Caco-2 (cell line): Measurements from ENCODE around the gene UPP2. TPM values are rescaled to one million over a fixed set of nuclear protein-coding genes. Genes with fewer than 3 reads are reported as not detected.

Experiments used
- BruUV-seq: library from RNA; stranded (reverse); fragments of 400-500 nt; replicated peaks from 2 replicates; lab custom pipeline; 2021; lab: Mats Ljungman, UMichigan
- CTCF ChIA-PET: fragments of 300-600 bp; sonication (Branson Sonifier 250); formaldehyde crosslinking; loops from one replicate; lab custom pipeline; 2022; ENCODE audit warnings: antibody characterized with exemption; lab: Charles Lee
- POLR2A ChIA-PET: fragments of 300-600 bp; sonication (Branson Sonifier 250); formaldehyde crosslinking; loops from one replicate; lab custom pipeline; 2022; ENCODE audit warnings: antibody characterized with exemption; lab: Charles Lee
- DNase-seq, 2 experiments: peaks; one replicate each; pipeline versions ENCODE4 v3.0.0 to v3.0.0-alpha.2; 2020 to 2022
- H3K27me3 ChIP-seq: replicated peaks from 2 replicates; pipeline ENCODE4 v1.6.0; 2011; ENCODE audit warnings: low read length; ENCODE audit not compliant: control insufficient read depth, insufficient read depth
- H3K36me3 ChIP-seq: 2 replicates; pipeline ENCODE4 v1.5.1; 2011; ENCODE audit warnings: low read length; ENCODE audit not compliant: control insufficient read depth, insufficient read depth
- H3K4me1 ChIP-seq: fragments of 250-450 bp; sonication (Bioruptor Pico); 2 replicates; pipeline ENCODE4 v1.5.1; 2020; ENCODE audit warnings: mild to moderate bottlenecking
- H3K4me3 ChIP-seq: 2 replicates; pipeline ENCODE4 v1.5.1; 2011; ENCODE audit warnings: low read depth, mild to moderate bottlenecking, control low read depth, low read length
- H3K9me3 ChIP-seq: fragments of 250-450 bp; sonication (Bioruptor Pico); 2 replicates; pipeline ENCODE4 v1.5.1; 2020; ENCODE audit warnings: mild to moderate bottlenecking, moderate library complexity
- H3K27ac Mint-ChIP-seq: one replicate; pipeline ENCODE4 v1.8.0; 2022; ENCODE audit warnings: mixed read lengths; ENCODE audit not compliant: unreplicated experiment
- H3K27me3 Mint-ChIP-seq: one replicate; pipeline ENCODE4 v1.8.0; 2022; ENCODE audit warnings: mixed read lengths; ENCODE audit not compliant: insufficient read depth, unreplicated experiment
- H3K36me3 Mint-ChIP-seq: one replicate; pipeline ENCODE4 v1.8.0; 2022; ENCODE audit warnings: mild to moderate bottlenecking, mixed read lengths; ENCODE audit not compliant: insufficient read depth, unreplicated experiment
- H3K4me1 Mint-ChIP-seq: one replicate; pipeline ENCODE4 v1.8.0; 2022; ENCODE audit warnings: low read depth, mixed read lengths; ENCODE audit not compliant: unreplicated experiment
- H3K4me3 Mint-ChIP-seq: one replicate; pipeline ENCODE4 v1.8.0; 2022; ENCODE audit warnings: mild to moderate bottlenecking, moderate library complexity, mixed read lengths; ENCODE audit not compliant: unreplicated experiment
- H3K9me3 Mint-ChIP-seq: one replicate; pipeline ENCODE4 v1.8.0; 2022; ENCODE audit warnings: mixed read lengths; ENCODE audit not compliant: unreplicated experiment
- CTCF ChIP-seq, 2 experiments: fragments of 200-600 bp in 1 of 2; IDR thresholded peaks; 1 replicate in 1 of 2; 2 replicates in 1 of 2; pipeline versions ENCODE4 v1.5.1 to v1.8.0; 2011 to 2022; ENCODE audit warnings: antibody characterized with exemption in 1 of 2, control low read depth in 1 of 2, inconsistent platforms in 1 of 2, low read depth in 1 of 2, low read length in 1 of 2, mild to moderate bottlenecking in 1 of 2, moderate library complexity in 1 of 2; ENCODE audit not compliant: insufficient read depth in 1 of 2, severe bottlenecking in 1 of 2, unreplicated experiment in 1 of 2
- intact Hi-C: fragments of 100-400 bp; cut with micrococcal nuclease; formaldehyde crosslinking; loops from one replicate; pipeline ENCODE4 v1.10.0; 2022; ENCODE audit not compliant: unreplicated experiment
- total RNA-seq: library from RNA; stranded (reverse); gene quantifications from 2 replicates; pipeline ENCODE4 v1.2.3, GENCODE V29; 2022

Gene UPP2
- total RNA-seq, 1 experiment from 2014 or later: not detected

GRCh38 chr2:158095912-158096311, 5.8 kb upstream of the UPP2 start:
- no peaks in the 10 kb centered on the region for H3K36me3 ChIP-seq
- H3K9me3 Mint-ChIP-seq: no peaks in the 10 kb centered on the region
- BruUV-seq: no TSS peak
- TF ChIP-seq CTCF (IDR thresholded peaks at IDR 0.05; ENCODE audit: insufficient read depth in 1 of 2, low read depth in 1 of 2, low read length in 1 of 2, severe bottlenecking in 1 of 2, unreplicated experiment in 1 of 2): peak in 1 of 2 experiments; percentile 62
- peak in 1 of 2 experiments; percentile 40 for DNase-seq
- H3K36me3 Mint-ChIP-seq: no peaks in the 10 kb centered on the region
- H3K27me3 ChIP-seq: no peaks in the 10 kb centered on the region
- H3K4me1 ChIP-seq: peaks cover 9% of the 10 kb centered on the region; the same call in 1 of the 2 replicates
- H3K27me3 Mint-ChIP-seq: no peaks in the 10 kb centered on the region
- no peak overlapping the region for H3K27ac Mint-ChIP-seq
- CTCF ChIA-PET: interaction anchor here (0.6 kb wide), 1 partner anchor 29 kb away, joined by 5 read pairs; no protein-coding TSS in a partner anchor
- no peak overlapping the region for H3K4me3 Mint-ChIP-seq
- intact Hi-C loops: loop anchor here (1.0 to 2.0 kb wide), 2 partner anchors 33 to 87 kb away; no protein-coding TSS in a partner anchor
- POLR2A ChIA-PET: no interaction called here
- no peaks in the 10 kb centered on the region for H3K4me1 Mint-ChIP-seq
- H3K9me3 ChIP-seq: no peaks in the 10 kb centered on the region
- H3K4me3 ChIP-seq: no peak overlapping the region

- CTCF ChIA-PET: no interaction called here
- H3K4me1 Mint-ChIP-seq: no peaks in the 10 kb centered on the region
- intact Hi-C loops: no loop called here
- no TSS peak for BruUV-seq
- Histone ChIP-seq H3K36me3 (no peaks in the 10 kb centered on the region), H3K4me3 (no peak overlapping the region), H3K27me3 (no peaks in the 10 kb centered on the region), H3K4me1 (peaks cover 9% of the 10 kb centered on the region; the same call in 1 of the 2 replicates), H3K9me3 (no peaks in the 10 kb centered on the region)
- no peaks in the 10 kb centered on the region for H3K36me3 Mint-ChIP-seq
- no peaks in the 10 kb centered on the region for H3K27me3 Mint-ChIP-seq
- H3K9me3 Mint-ChIP-seq: no peaks in the 10 kb centered on the region
- no peak overlapping the region for H3K27ac Mint-ChIP-seq
- DNase-seq: no peak
- no peak for TF ChIP-seq CTCF (IDR thresholded peaks at IDR 0.05; ENCODE audit: insufficient read depth in 1 of 2, low read depth in 1 of 2, low read length in 1 of 2, severe bottlenecking in 1 of 2, unreplicated experiment in 1 of 2)
- no peak overlapping the region for H3K4me3 Mint-ChIP-seq
- POLR2A ChIA-PET: no interaction called here
These were observed 4.2 kb upstream of the UPP2 start for GRCh38 chr2:158097481-158097880.

GRCh38 chr2:158098178-158098577, 3.5 kb upstream of the UPP2 start:
- no peak overlapping the region for H3K27ac Mint-ChIP-seq
- no TSS peak for BruUV-seq
- no peak for TF ChIP-seq CTCF (IDR thresholded peaks at IDR 0.05; ENCODE audit: insufficient read depth in 1 of 2, low read depth in 1 of 2, low read length in 1 of 2, severe bottlenecking in 1 of 2, unreplicated experiment in 1 of 2)
- CTCF ChIA-PET: no interaction called here
- POLR2A ChIA-PET: no interaction called here
- H3K36me3 Mint-ChIP-seq: no peaks in the 10 kb centered on the region
- no peaks in the 10 kb centered on the region for H3K27me3 Mint-ChIP-seq
- intact Hi-C loops: no loop called here
- no peaks in the 10 kb centered on the region for H3K9me3 ChIP-seq
- no peak overlapping the region for H3K4me3 ChIP-seq
- H3K4me3 Mint-ChIP-seq: no peak overlapping the region
- no peak for DNase-seq
- no peaks in the 10 kb centered on the region for H3K27me3 ChIP-seq
- H3K36me3 ChIP-seq: no peaks in the 10 kb centered on the region
- H3K4me1 ChIP-seq: peaks cover 9% of the 10 kb centered on the region; the same call in 1 of the 2 replicates
- H3K4me1 Mint-ChIP-seq: no peaks in the 10 kb centered on the region
- no peaks in the 10 kb centered on the region for H3K9me3 Mint-ChIP-seq
